ENCODE measurements around the gene GGT1.

GRCh38 chr22:24595228-24595627 lies 7.8 kb upstream of the GGT1 start:
- TF ChIP-seq JUN (IDR thresholded peaks at IDR 0.05; ENCODE audit: borderline replicate concordance, insufficient read depth, insufficient read length, low read depth) (no peak), POLR2A (IDR thresholded peaks at IDR 0.05; ENCODE audit: low read depth, low read length) (no peak)
